ENCODE measurements around the gene CCND2.
"Not testable (repeated sequence)": the region's sequence is repeated elsewhere in the genome, so short reads cannot be mapped to it uniquely, and the experiment has no call there.

The CCND2 gene

GRCh38 chr12:4273652-4274395 lies at the start of gene CCND2:
Gene CCND2 (plus strand): TSS chr12:4273762. CDS start chr12:4274041, 279 bp downstream.
- no peak for DNase-seq

- no peak for DNase-seq
Measured at GRCh38 chr12:4224206-4224889, 49.2 kb upstream of the CCND2 start.

- DNase-seq, result no peak
Measured at GRCh38 chr12:4225571-4225970, 48.0 kb upstream of the CCND2 start.

GRCh38 chr12:4227046-4227445 lies 46.5 kb upstream of the CCND2 start:
- no peak for DNase-seq

- no peak for DNase-seq
Measured at GRCh38 chr12:4228122-4228580, 45.4 kb upstream of the CCND2 start.

DNA sequence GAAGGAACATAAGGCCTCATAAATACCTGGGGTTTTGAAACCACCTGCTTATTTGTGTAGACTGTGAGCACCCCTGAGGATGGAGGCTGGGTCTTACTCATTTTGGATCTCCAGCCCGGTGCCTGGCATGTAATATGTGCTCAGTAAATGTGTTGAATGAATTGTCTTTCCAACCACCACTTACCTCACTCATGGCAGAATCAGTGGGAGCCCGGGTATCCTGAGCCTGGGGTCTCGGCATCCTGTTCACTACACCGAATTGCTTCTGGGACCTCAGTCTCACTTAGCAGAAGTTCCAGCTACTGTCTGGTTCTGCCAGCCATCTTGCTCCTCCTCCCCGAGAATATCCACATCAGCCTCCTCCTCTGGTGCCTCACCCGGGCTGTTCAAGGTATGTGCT lies 43.0 kb upstream of the CCND2 start:
- DNase-seq, result no peak

DNA sequence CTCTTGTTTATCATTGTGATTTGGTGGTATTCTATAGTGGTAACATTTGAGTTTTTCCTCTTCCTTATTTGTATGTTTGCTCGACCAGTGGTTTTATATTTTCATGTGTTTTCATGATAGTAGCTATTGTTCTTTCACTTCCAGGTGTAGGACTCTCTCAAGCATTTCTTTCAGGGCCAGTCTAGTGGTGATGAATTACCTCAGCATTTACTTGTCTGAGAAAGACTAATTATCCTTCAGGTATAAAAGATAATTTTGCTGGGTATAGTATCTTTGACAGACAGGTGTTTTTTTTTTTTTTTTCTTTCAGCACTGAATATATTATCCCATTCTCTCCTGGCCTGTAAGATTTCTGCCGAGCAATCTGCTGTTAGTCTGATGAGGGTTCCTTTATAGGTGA lies 35.0 kb upstream of the CCND2 start:
- no peak for DNase-seq

DNA sequence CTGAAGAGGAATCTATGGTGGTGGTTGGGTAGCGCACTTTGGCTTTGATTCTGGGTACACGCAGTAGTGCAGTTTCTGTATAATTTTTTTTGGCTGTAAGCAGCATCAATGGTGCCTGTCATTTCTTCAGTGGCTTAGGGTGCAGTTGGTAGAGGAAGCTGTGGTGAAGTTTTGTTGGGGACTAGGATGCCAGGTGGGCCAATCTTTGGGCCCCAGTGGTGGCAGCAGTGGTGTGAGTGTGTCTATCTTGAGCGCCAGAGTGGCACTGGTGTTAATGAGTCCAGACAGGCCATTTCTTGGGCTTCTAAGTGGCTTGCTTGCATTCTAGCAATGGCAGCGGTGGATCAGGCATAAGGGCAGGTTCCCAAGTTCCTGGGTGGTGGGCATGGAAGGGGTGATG lies 33.8 kb upstream of the CCND2 start:
- no peak for DNase-seq

- DNase-seq, result no peak
Measured at GRCh38 chr12:4240161-4240783, 33.3 kb upstream of the CCND2 start.

DNA sequence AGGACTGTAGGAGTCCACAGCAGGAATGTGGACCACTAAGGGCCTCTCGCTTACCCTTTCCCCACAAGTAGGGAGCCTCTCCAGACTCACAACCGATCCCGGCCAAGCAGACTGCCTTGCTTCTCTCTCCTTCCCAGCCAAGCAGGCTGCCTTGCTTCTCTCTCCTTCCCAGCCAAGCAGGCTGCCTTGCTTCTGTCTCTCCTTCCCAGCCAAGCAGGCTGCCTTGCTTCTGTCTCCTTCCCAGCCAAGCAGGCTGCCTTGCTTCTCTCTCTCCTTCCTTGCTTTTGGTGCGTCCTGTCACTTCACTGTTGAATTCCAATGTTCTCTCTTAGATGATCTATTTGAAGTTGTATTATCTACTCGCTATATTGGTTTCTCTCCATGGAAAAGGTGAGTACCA lies 32.6 kb upstream of the CCND2 start:
- DNase-seq, result no peak

GRCh38 chr12:4241592-4241991 lies 32.0 kb upstream of the CCND2 start:
- DNase-seq, result no peak

- DNase-seq, result no peak
Measured at GRCh38 chr12:4242595-4242994, 31.0 kb upstream of the CCND2 start.

DNA sequence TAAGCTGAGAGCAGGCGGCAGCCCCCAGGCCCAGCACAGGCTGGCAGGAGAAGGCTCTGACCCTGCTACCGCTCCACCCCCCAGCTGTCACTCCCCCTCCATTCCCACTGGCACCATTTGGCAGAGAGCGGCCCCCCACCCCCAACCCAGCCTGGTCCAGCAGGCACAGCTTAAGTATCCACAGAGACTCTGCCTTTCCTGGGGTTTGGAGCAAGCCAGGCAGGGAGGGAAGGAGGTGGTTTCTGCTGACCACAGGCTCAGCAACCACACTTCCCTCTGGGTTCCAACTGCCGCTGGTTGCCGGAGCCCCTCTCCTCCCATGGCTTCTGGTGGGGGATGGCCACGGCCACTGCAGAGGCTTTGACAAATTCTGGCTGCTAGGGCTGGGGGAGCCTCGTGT lies 30.5 kb upstream of the CCND2 start:
- no peak for DNase-seq

GRCh38 chr12:4243491-4244100 lies 30.0 kb upstream of the CCND2 start:
- DNase-seq, result not testable (repeated sequence)

DNA sequence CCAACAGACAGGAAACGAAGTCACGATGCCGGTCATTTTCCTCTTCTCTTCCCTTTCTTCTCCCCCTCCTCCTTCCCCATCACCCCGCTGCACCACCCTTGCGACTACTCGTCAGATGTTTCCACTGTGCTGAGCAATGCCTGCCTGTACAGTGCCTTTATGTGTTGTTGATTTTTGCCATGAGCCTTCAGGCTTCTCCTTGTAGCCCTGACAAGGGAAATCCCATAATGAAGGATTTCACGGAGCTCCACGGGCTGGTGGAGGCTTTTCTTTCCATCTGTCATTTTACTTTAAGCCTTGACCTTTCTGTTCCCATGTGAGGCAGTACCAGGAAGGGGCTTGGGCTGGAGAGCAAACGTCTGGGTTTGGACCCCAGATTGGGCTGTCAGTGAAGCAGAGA lies 28.7 kb upstream of the CCND2 start:
- no peak for DNase-seq

DNA sequence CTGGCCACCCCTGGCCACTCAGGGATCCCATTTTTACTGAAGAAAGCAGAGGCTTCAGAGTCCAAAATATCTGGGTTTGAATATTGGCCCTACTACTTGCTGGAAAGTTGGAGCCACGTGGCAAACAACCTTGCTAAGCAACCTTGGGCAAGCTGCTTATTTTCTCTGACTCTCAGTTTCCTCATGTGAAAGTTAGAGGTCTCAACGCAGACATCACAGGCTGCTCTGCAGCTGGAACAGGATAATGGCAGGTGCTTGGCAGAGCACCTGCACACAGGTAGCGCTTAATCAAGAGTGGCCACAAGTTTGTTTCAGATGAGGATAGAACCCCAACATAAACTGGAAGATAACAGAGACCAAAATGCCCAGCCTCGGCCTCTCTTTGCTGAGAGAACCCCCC lies 28.1 kb upstream of the CCND2 start:
- no peak for DNase-seq

GRCh38 chr12:4246116-4246515 lies 27.4 kb upstream of the CCND2 start:
- no peak for DNase-seq

- DNase-seq, result no peak
Measured at GRCh38 chr12:4250691-4251090, 22.9 kb upstream of the CCND2 start.

DNA sequence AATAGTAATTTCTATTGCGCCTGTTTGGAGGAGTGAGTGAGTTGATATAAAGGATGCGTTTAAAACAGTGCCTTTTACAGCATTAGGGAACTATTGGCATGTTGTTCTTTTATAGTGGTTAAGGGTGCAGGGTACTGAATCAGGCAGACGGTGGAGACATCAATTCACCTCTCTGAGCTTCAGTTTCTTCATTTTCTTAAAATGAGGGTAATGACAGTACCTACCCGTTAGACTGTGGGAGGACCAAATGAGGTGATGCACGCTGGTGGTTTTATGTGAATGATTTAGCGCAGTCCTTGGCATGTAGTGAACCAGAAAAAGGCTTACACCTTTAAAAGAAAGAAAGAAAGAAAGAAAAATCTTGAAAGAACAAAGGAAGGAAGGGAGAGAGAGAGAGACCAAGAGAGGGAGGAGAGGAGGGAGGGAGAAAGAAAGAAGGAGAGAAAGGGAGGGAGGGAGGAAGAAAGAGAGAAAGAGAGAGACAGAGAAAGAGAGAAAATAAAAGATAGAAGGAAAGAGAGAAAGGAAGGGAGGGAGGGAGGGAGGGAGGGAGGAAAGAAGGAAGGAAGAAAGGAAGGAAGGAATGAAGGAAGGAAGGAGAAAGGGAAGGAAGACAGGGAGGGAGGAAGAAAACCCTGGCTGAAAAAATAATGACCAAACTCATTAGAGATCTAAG lies 22.2 kb upstream of the CCND2 start:
- DNase-seq, result no peak

DNA sequence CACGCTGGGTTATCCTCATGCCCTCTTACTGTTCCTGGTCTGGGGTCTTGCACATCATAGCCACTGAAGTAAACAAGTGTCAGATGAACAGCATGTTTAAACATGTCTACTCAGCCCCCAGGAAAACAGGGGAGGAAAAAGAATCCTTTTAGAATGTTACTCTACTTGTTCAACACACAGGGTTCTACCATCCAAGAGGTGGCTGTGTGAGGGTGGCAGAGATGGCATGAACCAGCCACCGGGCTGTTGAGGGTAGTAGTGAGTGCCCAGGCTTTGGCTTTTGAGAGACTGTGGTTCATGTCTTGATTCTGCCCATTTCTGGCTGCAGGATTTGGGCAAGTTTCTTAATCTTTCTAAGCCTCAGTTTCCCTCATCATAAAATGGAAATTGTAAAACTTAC lies 21.6 kb upstream of the CCND2 start:
- DNase-seq, result no peak

- DNase-seq, result no peak
Measured at GRCh38 chr12:4252601-4253000, 21.0 kb upstream of the CCND2 start.

- no peak for DNase-seq
Measured at GRCh38 chr12:4256043-4256826, 17.3 kb upstream of the CCND2 start.

All from GOT3 (cell line).